NB4 (cell line): Measurements from ENCODE around the gene TSPYL6.

Source experiments
- CTCF ChIP-seq: IDR thresholded peaks from one replicate; pipeline ENCODE4 v1.5.1; 2012; ENCODE audit warnings: low read depth, low read length
- MYC ChIP-seq: IDR thresholded peaks from 2 replicates; pipeline ENCODE4 v1.6.1; 2011; ENCODE audit warnings: low read depth, low read length

GRCh38 chr2:54207666-54208195 lies 48.3 kb downstream of the TSPYL6 start:
- TF ChIP-seq CTCF = no peak
- TF ChIP-seq MYC = no peak
